ENCODE results near the gene RASD1. TPM values are rescaled to one million over a fixed set of nuclear protein-coding genes. Genes with fewer than 3 reads are reported as not detected.
"Not testable (repeated sequence)": the region's sequence is repeated elsewhere in the genome, so short reads cannot be mapped to it uniquely, and the experiment has no call there.

RASD1 gene
- total RNA-seq, 1 donor from 2014 or later: 7.5 TPM

DNA sequence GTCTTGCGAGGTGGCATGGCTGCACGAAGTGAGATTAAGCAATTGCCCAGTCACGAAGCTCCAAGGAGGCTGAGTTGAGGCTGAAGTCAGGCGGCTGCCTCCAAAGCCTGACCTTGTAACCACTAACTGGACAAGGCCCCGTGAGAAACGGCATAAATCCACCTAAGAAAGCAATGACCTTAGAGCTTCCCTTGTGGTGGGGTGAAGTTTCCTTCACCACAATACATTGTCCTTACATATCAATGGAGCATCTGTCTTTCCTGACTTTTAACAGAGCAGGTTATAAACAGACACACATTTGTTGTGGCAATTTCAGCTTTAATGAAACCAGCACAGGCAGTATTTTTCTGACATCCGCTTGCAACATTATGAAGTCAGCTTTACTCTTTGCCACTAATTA, 21.9 kb downstream of the RASD1 start:
- peaks cover 17% of the 10 kb centered on the region for H3K4me1 Mint-ChIP-seq
- no peak for DNase-seq
- H3K27me3 Mint-ChIP-seq: peaks cover 15% of the 10 kb centered on the region
- no peak overlapping the region for H3K4me3 Mint-ChIP-seq
- no peak overlapping the region for H3K27ac Mint-ChIP-seq
- intact Hi-C loops (cut with micrococcal nuclease): no loop called here
- peaks cover 2% of the 10 kb centered on the region for H3K36me3 Mint-ChIP-seq (ENCODE audit: low read depth)
- no peaks in the 10 kb centered on the region for H3K9me3 Mint-ChIP-seq

DNA sequence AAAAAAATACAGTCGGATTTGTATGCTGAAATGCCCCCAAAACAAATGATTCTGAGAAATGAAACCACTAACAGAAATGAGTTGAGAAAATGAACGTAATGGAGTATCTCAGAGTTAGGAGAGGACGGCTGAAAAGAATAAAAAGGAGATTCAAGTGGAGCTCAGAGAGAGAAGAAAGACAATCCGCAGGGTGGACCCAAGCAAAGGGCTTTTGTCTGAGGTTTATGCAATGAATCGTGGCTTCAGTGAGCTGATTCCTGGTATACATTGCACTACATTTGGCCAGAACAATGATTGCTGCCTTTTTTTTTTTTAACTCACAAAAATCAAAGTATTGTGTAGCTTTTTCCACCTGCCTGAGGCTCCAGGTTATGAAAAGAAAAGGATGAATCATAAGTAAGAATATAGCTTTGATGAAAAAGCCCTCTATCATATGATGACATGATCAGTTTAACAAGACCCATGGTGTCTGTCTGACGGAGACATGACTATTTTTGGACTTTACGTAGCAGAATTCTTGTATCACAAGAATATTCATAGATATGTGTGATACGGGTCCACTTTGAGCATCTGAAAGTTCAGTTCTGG, 23.8 kb downstream of the RASD1 start:
- intact Hi-C loops (cut with micrococcal nuclease): no loop called here
- Mint-ChIP-seq H3K4me3 (no peak overlapping the region), H3K27ac (peak overlapping the region; percentile 13), H3K27me3 (peaks cover 24% of the 10 kb centered on the region), H3K36me3 (ENCODE audit: low read depth) (peaks cover 2% of the 10 kb centered on the region), H3K4me1 (peaks cover 5% of the 10 kb centered on the region), H3K9me3 (no peaks in the 10 kb centered on the region)
- DNase-seq: no peak

DNA sequence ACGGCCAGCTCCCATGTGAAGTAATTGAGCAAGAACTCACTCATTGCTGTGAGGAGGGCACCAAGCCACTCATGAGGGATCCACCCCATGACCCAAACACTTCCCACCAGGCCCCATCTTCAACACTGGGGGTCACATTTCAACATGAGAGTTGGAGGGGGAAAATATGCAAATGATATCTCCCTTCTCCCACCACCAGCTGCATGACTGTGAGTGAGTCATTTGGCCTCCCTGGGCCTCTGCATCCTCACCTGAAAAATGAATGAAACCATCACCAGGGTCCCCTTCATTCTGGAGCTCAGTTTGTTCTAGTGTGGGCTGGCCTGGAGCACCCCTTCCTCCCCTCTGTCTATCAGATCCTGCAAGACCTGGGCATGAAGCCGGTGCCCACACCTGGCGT, 26.2 kb downstream of the RASD1 start:
- Mint-ChIP-seq H3K4me3 (no peak overlapping the region), H3K9me3 (no peaks in the 10 kb centered on the region), H3K27me3 (peaks cover 31% of the 10 kb centered on the region), H3K27ac (no peak overlapping the region), H3K4me1 (no peaks in the 10 kb centered on the region), H3K36me3 (ENCODE audit: low read depth) (no peaks in the 10 kb centered on the region)
- intact Hi-C loops (cut with micrococcal nuclease): no loop called here
- DNase-seq: no peak

DNA sequence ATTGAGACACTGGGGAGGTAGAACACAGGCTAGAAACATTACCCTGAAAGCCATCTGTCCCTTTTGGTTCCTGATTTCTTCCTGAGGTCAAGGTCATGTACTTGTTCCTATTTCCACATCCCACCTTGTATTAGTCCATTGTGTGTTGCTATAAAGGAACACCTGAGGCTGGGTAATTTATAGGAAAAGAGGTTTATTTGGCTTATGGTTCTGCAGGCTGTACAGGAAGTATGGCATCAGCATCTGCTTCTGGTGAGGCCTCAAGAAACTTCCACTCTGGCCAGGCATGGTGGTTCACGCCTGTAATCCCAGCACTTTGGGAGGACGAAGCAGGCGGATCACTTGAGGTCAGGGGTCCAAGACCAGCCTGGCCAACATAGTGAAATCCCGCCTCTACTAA, 26.8 kb downstream of the RASD1 start:
- H3K27ac Mint-ChIP-seq: no peak overlapping the region
- no peaks in the 10 kb centered on the region for H3K9me3 Mint-ChIP-seq
- no peak overlapping the region for H3K4me3 Mint-ChIP-seq
- H3K36me3 Mint-ChIP-seq (ENCODE audit: low read depth): no peaks in the 10 kb centered on the region
- peaks cover 31% of the 10 kb centered on the region for H3K27me3 Mint-ChIP-seq
- DNase-seq: no peak
- intact Hi-C loops (cut with micrococcal nuclease): no loop called here
- H3K4me1 Mint-ChIP-seq: no peaks in the 10 kb centered on the region

DNA sequence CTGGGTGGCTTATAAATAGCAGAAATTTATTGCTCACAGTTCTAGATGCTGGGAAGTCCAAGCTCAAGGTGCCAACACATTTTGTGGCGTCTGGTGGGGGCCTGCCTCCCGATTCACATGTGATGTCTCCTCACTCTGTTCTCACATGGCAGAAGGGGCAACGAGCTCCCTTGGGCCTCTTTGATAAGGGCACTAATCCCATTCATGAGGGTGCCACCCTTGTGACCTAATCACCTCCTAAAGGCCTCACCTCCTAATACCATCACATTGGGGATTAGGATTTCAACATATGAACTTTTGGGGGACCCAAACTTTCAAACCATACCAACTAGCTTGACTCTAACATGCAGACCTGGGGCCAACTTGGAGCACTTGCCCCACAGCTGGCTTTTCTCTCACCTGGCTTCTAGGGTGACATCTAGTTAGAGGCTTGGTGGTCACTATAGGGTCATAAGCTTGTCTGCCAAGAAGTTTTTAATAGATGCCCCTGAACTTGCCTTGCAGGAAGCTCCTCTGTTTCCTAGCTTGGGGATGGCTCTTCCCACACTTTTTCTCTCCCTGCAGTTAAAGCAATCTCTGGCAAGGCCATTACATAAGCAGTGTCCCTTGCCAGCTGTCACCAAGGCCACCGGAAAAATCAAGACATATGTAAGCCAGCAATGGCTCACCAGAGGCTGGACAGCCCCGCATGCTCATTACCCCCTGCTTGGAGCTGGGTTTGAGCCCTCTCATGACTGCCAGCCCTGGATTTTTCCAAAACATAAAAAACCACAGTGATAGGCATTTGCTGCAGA, 27.8 kb downstream of the RASD1 start:
- H3K27ac Mint-ChIP-seq: no peak overlapping the region
- no peak overlapping the region for H3K4me3 Mint-ChIP-seq
- peaks cover 31% of the 10 kb centered on the region for H3K27me3 Mint-ChIP-seq

DNA sequence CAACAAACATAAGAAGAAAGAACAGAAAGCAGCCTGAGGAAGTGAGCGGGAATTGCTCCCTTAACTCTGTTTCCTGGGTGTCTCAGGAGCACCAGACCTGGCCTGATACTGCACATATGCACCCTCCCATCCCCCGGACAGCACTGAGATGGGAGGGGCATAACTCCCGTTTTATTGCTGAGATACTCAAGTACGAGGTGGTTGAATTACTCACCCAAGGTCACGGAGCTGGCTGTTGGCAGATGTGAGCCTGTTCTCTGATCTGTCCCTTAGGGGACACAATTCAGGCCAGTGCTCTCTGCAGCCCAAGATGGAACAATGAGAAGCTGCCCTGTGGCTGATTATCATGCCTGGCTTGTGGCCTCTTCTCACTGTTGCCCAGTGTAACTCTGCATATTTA, 28.5 kb downstream of the RASD1 start:
- peaks cover 24% of the 10 kb centered on the region for H3K27me3 Mint-ChIP-seq
- intact Hi-C loops (cut with micrococcal nuclease): no loop called here
- no peaks in the 10 kb centered on the region for H3K9me3 Mint-ChIP-seq
- no peak overlapping the region for H3K4me3 Mint-ChIP-seq
- H3K36me3 Mint-ChIP-seq (ENCODE audit: low read depth): no peaks in the 10 kb centered on the region
- no peak for DNase-seq
- H3K27ac Mint-ChIP-seq: no peak overlapping the region
- no peaks in the 10 kb centered on the region for H3K4me1 Mint-ChIP-seq

More for the DNA sequence above, 27.8 kb downstream of the RASD1 start:
- DNase-seq: no peak
- Mint-ChIP-seq H3K4me1 (no peaks in the 10 kb centered on the region), H3K9me3 (no peaks in the 10 kb centered on the region), H3K36me3 (ENCODE audit: low read depth) (no peaks in the 10 kb centered on the region)
- intact Hi-C loops (cut with micrococcal nuclease): no loop called here

DNA sequence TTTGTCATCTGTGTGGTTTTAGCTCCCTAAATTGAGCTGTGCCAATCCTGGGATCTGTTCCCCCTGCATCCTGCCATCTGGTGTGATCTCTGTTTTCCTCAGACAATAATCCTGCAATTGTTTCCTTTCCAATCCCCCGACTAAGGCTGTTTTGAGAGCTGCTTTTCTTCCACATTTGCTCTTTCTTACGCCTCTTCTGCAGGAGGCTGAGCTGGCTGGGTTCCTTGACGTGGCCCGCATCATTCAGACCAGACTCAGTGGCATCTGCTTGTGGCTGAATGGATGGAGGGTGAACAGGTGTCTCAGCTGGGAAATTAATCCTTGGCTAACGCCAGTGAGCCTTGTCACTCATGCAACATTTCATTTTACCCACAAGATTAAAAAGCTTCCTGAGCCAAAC, 29.2 kb downstream of the RASD1 start:
- Mint-ChIP-seq H3K36me3 (ENCODE audit: low read depth) (no peaks in the 10 kb centered on the region), H3K4me3 (no peak overlapping the region), H3K9me3 (no peaks in the 10 kb centered on the region), H3K27ac (no peak overlapping the region), H3K4me1 (no peaks in the 10 kb centered on the region), H3K27me3 (peaks cover 20% of the 10 kb centered on the region)
- intact Hi-C loops (cut with micrococcal nuclease): no loop called here
- DNase-seq: no peak

DNA sequence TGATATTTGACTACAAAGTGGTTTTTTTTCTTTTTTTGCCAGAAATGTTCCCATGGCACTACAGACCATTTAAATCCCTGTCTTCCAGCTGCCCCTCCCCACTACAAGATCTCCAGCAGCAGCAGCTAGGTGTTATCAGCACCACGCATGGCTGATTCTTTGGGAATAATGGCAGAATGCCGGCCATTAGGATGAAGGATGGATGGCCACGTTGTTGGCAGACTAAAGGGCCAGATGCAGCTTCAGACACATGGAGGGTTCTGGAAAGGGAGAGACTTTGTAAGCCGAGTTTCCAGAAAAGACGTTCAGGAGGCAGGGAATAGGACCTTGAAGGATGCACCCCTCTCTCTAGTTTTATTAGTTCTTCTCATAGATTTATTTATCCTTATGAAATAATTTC, 29.7 kb downstream of the RASD1 start:
- Mint-ChIP-seq H3K4me1 (no peaks in the 10 kb centered on the region), H3K4me3 (no peak overlapping the region), H3K36me3 (ENCODE audit: low read depth) (no peaks in the 10 kb centered on the region), H3K27me3 (peaks cover 18% of the 10 kb centered on the region), H3K27ac (no peak overlapping the region), H3K9me3 (no peaks in the 10 kb centered on the region)
- intact Hi-C loops (cut with micrococcal nuclease): no loop called here
- no peak for DNase-seq

DNA sequence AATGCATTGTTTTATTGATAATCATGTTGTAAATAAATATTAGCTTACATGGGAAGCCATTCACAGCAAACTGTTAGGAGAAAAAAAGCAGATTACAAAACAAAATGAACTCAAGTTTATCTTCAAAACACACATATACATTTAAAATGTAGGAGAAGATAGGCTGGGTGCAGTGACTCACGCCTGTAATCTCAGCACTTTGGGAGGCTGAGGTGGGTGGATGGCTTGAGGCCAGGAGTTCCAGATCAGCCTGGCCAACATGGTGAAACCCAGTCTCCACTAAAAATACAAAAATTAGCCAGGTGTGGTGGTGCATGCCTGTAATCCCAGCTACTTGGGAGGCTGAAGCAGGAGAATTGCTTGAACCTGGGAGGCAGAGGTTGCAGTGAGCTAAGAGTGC, 30.3 kb downstream of the RASD1 start:
- H3K36me3 Mint-ChIP-seq (ENCODE audit: low read depth); H3K4me3 Mint-ChIP-seq; DNase-seq; H3K4me1 Mint-ChIP-seq; H3K9me3 Mint-ChIP-seq; H3K27ac Mint-ChIP-seq; intact Hi-C loops (cut with micrococcal nuclease): not testable (repeated sequence)
- H3K27me3 Mint-ChIP-seq: peaks cover 18% of the 10 kb centered on the region

DNA sequence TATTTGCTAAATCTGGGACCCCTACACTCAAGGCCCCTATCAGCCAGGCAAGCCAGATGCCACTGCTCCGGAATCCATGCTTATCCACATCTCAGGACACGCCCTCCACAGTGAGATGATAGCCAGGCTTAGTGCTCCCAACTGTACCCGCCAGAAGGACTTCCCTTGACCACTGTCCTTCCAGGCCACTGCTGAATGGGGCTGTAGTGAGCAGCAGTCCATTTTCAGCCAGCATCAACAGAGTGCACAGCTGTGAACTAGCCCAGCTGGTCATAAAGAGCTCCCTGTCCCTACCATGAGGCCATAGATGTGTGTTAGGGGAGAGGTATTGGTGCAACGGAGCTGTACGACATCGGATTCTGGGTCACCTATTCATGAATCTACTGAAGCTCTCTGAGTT, 32.4 kb downstream of the RASD1 start:
- intact Hi-C loops (cut with micrococcal nuclease): no loop called here
- Mint-ChIP-seq H3K27me3 (peaks cover 18% of the 10 kb centered on the region), H3K4me1 (no peaks in the 10 kb centered on the region), H3K9me3 (peaks cover 7% of the 10 kb centered on the region), H3K27ac (no peak overlapping the region), H3K4me3 (no peak overlapping the region), H3K36me3 (ENCODE audit: low read depth) (no peaks in the 10 kb centered on the region)
- no peak for DNase-seq

DNA sequence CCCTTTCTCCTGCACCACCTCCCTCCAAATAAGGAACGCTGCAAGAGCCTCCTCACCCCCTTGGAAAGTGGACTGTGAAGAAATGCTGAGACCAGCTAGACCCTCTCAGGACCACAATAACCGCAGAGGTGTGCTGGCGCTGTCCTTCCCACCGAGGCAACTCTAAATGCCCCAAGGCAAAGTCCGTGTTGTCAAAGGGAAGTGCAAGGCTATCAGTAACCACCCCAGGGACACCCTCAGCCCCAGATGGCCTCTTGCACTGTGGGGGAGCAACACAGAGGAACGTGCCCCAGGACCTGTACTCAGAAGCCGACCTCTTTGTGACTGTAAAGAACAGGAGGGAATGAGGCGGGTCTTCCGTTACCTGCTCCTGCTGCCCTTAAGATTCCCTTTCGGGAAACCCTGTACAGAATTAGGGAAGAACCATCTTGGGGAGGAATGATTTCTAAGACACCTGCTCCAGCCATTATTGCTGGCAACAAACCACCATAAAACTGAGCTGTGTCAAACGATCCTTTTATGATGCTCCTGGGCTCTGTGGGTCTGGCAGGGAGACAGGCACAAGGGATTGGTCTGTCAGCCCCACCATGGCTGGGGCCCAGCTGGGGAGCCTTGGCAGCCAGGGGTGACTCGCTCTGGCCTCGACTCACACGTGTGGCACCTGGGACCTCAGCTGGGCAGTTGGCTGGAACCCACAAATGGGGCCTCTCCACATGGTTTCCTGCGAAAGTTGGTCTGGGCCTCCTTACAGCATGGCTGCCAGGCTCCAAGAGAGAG, 34.0 kb downstream of the RASD1 start:
- intact Hi-C loops (cut with micrococcal nuclease): no loop called here
- no peak for DNase-seq
- peaks cover 9% of the 10 kb centered on the region for H3K27me3 Mint-ChIP-seq
- H3K9me3 Mint-ChIP-seq: peaks cover 7% of the 10 kb centered on the region
- H3K4me1 Mint-ChIP-seq: no peaks in the 10 kb centered on the region
- H3K4me3 Mint-ChIP-seq: no peak overlapping the region
- no peaks in the 10 kb centered on the region for H3K36me3 Mint-ChIP-seq (ENCODE audit: low read depth)
- H3K27ac Mint-ChIP-seq: no peak overlapping the region

DNA sequence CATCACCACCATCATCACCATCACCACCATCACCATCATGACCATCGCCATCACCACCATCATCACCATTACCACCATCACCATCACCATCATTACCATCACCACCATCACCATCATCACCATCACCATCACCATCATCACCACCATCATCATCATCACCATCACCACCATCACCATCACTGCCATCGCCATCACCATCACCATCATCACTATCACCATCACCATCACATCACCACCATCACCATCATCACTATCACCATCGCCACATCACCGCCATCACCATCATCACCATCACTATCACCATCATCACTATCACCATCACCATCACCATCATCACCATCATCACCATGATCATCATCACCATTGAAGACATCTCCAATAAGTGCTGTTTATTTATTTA, 36.2 kb downstream of the RASD1 start:
- Mint-ChIP-seq H3K27me3 (peaks cover 3% of the 10 kb centered on the region), H3K36me3 (ENCODE audit: low read depth) (no peaks in the 10 kb centered on the region), H3K27ac (no peak overlapping the region), H3K9me3 (peaks cover 7% of the 10 kb centered on the region), H3K4me1 (no peaks in the 10 kb centered on the region), H3K4me3 (no peak overlapping the region)
- DNase-seq: no peak
- intact Hi-C loops (cut with micrococcal nuclease): no loop called here

DNA sequence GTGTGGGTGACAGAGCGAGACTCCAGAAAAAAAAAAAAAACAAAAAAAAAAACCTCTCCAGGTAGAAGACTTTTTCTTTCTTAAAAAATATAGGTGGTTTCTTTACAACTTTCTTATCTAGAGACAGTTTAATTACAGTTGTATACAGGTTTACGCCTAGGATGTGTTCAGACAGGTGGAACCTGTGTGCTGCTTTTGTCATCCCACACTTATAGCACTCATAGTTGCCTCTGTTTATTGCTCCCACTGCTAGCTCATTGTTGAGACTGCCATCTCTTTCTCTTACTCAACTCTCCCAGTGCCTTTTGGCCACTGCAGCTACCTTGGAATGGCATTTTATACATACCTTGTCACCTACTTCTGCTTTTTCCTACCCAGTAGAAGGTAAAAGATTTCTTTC, 38.5 kb downstream of the RASD1 start:
- peaks cover 3% of the 10 kb centered on the region for H3K27me3 Mint-ChIP-seq
- H3K4me1 Mint-ChIP-seq: no peaks in the 10 kb centered on the region
- no peak overlapping the region for H3K27ac Mint-ChIP-seq
- H3K36me3 Mint-ChIP-seq (ENCODE audit: low read depth): no peaks in the 10 kb centered on the region
- no peak for DNase-seq
- no peak overlapping the region for H3K4me3 Mint-ChIP-seq
- intact Hi-C loops (cut with micrococcal nuclease): no loop called here
- peaks cover 7% of the 10 kb centered on the region for H3K9me3 Mint-ChIP-seq

DNA sequence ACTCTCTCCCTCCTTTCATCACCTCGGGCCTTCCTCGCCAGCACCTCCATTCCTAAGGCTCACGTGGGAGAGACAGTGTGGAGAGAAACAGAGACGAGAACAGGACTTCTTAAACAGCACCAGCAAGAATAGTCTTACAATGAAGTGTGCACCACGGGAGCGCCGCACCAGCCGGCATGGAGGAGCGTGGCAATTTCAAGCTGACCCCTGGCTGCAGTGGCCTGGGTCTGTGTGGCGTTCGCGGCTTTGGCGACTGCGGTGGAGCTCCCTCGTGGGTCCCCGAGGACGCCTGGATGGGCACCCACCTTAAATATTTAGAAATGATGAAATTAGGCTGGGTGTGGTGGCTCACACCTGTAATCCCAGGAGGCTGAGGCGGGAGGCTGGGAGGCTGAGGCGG, 39.9 kb downstream of the RASD1 start:
- DNase-seq: no peak
- H3K4me3 Mint-ChIP-seq: no peak overlapping the region
- no peaks in the 10 kb centered on the region for H3K36me3 Mint-ChIP-seq (ENCODE audit: low read depth)
- intact Hi-C loops (cut with micrococcal nuclease): no loop called here
- H3K4me1 Mint-ChIP-seq: no peaks in the 10 kb centered on the region
- H3K9me3 Mint-ChIP-seq: peaks cover 7% of the 10 kb centered on the region
- H3K27ac Mint-ChIP-seq: no peak overlapping the region
- peaks cover 3% of the 10 kb centered on the region for H3K27me3 Mint-ChIP-seq
